ENCODE results near the gene TNRC6A.
A peak's percentile ranks its signal among the peaks of the same experiment; 100 is the strongest.

The TNRC6A gene

GRCh38 chr16:24771779-24772157, 42.3 kb downstream of the TNRC6A start:
- no peak for DNase-seq (ENCODE audit: extremely low read depth, low read depth)
- TF ChIP-seq CTCF (IDR thresholded peaks at IDR 0.05; ENCODE audit: low read depth, low read length) = no peak

GRCh38 chr16:24773771-24774427, 44.4 kb downstream of the TNRC6A start:
- no peak for TF ChIP-seq CTCF (IDR thresholded peaks at IDR 0.05; ENCODE audit: low read depth, low read length)
- DNase-seq (ENCODE audit: extremely low read depth, low read depth) = no peak

- no peak for TF ChIP-seq CTCF (IDR thresholded peaks at IDR 0.05; ENCODE audit: low read depth, low read length)
- no peak for DNase-seq (ENCODE audit: extremely low read depth, low read depth)
These were observed 45.1 kb downstream of the TNRC6A start for GRCh38 chr16:24774510-24774909.

GRCh38 chr16:24775455-24775854, 46.0 kb downstream of the TNRC6A start:
- DNase-seq (ENCODE audit: extremely low read depth, low read depth) = no peak
- no peak for TF ChIP-seq CTCF (IDR thresholded peaks at IDR 0.05; ENCODE audit: low read depth, low read length)

- DNase-seq (ENCODE audit: extremely low read depth, low read depth) = peak; percentile 8
- TF ChIP-seq CTCF (IDR thresholded peaks at IDR 0.05; ENCODE audit: low read depth, low read length) = no peak
These were observed 47.2 kb downstream of the TNRC6A start for GRCh38 chr16:24776501-24777220.

- TF ChIP-seq CTCF (IDR thresholded peaks at IDR 0.05; ENCODE audit: low read depth, low read length) = no peak
- DNase-seq (ENCODE audit: extremely low read depth, low read depth) = no peak
These were observed 49.2 kb downstream of the TNRC6A start for GRCh38 chr16:24778671-24779070.

- DNase-seq (ENCODE audit: extremely low read depth, low read depth) = no peak
- TF ChIP-seq CTCF (IDR thresholded peaks at IDR 0.05; ENCODE audit: low read depth, low read length) = no peak
These were observed 51.8 kb downstream of the TNRC6A start for GRCh38 chr16:24781256-24781655.
